Activated T-cell treated with anti-CD3 and anti-CD28 coated beads, Interleukin-2, amount 50 U/mL, for 48 hours (primary cell): Measurements from ENCODE around the gene IFNGR1.
"Not testable (repeated sequence)": the region's sequence is repeated elsewhere in the genome, so short reads cannot be mapped to it uniquely, and the experiment has no call there.

Experiments used
- DNase-seq, 2 experiments: peaks; one replicate each; pipeline ENCODE4 v3.0.0-alpha.2; 2020

Gene IFNGR1

DNA sequence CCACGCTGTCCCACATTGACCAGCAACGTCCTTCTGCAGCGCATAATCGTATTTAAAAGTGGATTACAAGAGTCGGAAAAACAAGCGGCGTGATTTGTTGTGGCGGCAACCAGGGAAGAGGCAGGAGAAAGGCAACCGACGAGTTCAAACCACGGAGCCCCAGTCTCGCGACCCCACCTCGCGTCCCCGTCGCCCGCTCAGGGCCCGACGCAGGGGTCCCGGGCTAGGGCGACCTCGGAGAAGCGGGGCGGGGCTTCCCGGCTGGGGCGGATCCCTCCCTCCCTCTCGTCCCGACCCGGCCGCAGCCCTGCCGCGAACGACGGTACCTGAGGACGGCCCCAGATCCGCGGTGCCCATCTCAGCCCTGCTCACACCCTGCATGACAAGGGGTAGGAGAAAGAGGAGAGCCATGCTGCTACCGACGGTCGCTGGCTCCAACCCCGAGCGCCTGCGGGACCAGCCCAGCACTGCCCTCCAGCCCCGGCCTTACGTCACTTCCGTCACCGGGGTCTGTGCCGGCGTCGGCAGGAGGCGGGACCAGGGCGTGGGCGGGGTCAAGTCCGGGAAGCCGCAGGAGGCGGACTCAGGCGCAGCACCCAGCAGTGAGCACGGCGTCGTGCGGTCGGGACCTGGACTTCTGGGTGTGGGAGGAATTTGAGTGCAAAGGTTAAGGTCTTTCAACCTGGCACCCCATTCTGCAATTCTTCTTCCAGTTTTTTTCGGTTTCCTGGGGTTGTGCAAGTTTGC, at the start of gene IFNGR1:
TSS of gene IFNGR1 (minus strand) at position 469 of the 747 bp plus-strand sequence. CDS start at position 411, 58 bp downstream.
- DNase-seq = peak; percentile 94 to 98

DNA sequence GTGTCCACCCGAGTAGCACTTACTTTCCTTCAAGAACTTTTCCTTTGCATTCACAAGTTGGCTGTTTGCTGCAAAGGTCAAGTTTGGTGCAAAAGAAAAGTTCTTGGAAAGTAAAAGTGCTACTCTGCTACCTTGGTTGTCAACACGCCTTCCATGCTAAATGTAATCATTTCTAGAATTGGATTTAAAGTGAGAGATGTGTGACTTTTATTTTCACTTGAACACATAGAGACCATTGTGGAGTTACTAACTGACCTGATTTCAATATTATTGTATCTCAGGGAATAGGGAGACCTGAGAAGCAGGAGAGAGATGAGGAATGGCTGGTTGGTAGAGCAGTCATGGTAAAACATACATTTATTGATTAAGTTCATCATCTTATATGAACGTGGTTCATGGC, 49.7 kb upstream of the IFNGR1 start:
- DNase-seq = no peak

GRCh38 chr6:137266309-137266586, 47.1 kb upstream of the IFNGR1 start:
- no peak for DNase-seq

DNA sequence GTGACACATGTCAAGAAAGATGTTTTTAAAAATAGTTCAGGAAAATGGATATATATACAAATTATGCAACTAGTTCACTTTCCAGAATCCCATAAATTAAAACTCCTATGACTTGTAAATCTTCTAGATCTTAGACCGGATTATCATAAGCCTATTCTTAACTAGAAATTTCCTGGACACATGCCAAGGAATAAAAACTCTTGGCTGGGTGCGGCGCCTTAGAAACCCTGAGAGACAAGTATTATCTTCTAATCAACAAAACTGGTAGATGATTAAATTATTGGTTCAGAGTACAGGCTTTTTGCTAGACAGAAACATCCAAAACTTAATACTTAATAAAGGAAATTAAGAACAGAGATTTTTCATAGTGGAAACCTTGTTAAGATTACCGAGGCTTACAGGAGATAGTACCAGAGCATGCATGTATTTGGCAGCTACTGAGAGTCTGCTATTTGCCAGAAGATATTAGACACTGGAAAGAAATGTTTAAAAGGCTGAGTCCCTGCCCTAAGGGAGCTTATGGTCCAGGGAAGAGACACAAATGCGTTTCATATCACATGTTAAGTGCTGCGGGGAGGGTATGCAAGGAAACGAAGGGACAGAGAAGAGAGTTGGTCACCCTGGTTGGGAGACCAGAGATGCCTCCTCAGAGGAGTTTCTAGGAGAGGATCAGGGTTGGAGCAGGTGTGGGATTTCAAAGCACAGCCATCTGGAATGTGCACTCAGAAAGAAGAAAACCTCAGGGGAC, 46.5 kb upstream of the IFNGR1 start:
- no peak for DNase-seq

GRCh38 chr6:137264311-137265075, 45.3 kb upstream of the IFNGR1 start:
- no peak for DNase-seq

DNA sequence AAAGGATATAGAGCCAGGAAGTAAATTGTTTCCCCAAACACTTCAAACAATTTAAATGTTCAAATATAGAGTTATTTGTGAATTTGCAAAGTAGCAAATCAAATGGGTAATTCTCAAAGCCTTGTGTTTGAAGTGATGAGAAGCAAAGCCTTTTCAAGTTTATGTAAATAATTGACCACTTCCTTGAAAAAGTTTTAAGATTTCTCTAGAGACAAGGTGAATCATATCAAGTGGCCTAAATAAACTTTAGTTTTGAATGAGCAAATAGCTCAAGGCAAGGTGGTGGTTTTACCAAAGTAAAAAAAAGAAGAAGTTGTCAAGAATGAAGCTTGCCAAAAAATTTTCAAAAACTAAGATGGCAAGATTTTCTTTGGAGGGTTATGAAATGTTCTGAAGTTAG, 42.6 kb upstream of the IFNGR1 start:
- no peak for DNase-seq

GRCh38 chr6:137261361-137261760, 42.2 kb upstream of the IFNGR1 start:
- DNase-seq = no peak

- DNase-seq = no peak
These were observed 41.0 kb upstream of the IFNGR1 start for GRCh38 chr6:137260217-137260616.

DNA sequence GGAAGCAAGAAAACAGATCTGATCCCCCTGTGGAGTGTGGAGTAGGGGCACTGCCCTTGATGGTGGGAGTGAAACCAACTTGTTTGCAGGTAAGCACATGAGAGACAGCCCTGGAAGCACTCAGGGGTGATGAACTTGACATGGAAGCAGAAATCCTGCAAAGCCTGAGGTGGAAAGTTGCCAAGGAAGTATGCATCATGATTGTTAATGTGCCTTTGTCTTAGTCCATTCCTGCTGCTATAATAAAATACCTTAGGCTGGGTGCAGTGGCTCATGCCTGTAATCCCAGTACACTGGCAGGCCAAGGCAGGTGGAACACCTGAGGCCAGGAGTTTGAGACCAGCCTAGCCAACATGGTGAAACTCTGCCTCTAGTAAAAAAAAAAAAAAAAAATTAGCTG, 40.2 kb upstream of the IFNGR1 start:
- DNase-seq = no peak

- no peak for DNase-seq
These were observed 39.0 kb upstream of the IFNGR1 start for GRCh38 chr6:137258170-137258569.

DNA sequence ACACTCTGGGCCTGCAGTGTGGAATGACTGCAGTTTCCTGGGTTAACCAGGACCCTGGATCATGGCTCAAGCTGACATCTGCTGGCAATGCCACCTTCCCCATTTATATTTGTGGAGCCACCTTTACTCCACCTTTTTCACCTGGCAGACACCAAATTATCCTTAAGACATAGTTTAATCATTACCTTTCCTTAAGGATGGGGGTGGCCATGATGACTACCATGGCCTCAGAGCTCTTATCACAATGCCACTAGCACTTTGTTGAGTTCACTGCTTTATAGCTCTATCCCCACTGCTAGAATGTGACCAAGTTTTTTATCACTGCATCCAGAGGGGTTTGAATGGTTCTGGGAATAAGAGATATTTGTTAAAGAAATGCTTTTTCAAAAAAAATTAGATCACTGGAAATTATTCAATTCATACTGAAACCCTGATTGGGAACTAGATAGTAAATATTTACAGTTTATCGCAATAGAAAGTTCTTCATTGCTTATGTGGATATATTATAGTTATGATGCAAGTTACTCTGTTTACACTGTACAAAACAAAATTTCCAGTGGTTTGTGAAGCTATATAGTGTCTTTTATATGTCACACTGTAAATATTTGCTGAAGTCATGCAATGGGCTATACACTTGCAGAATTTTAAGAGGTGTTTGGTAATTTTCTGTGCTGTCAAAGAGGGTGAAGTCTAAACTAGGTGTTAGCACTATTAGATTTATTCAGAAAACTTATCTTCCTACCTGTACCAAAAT, 37.3 kb upstream of the IFNGR1 start:
- no peak for DNase-seq

GRCh38 chr6:137254966-137255365, 35.8 kb upstream of the IFNGR1 start:
- no peak for DNase-seq

DNA sequence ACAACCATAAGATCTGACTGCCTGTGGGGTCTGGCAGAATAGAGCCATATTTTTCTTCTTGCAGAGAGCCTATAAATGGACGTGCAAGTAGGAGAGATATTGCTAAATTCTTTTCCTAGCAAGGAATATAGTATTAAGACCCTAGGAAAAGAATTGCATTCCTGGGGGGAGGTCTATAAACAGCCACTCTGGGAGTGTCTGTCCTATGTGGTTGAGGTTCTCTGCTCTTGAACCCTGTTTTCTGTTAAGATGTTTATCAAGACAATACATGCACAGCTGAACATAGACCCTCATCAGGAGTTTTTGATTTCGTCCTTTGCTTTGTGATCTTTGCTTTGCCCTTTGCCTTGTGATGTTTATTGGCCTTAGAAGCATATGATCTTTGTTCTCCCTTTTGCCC, 35.2 kb upstream of the IFNGR1 start:
- DNase-seq = not testable (repeated sequence)

GRCh38 chr6:137248702-137249101, 29.5 kb upstream of the IFNGR1 start:
- no peak for DNase-seq

- no peak for DNase-seq
These were observed 28.5 kb upstream of the IFNGR1 start for GRCh38 chr6:137247724-137248123.

DNA sequence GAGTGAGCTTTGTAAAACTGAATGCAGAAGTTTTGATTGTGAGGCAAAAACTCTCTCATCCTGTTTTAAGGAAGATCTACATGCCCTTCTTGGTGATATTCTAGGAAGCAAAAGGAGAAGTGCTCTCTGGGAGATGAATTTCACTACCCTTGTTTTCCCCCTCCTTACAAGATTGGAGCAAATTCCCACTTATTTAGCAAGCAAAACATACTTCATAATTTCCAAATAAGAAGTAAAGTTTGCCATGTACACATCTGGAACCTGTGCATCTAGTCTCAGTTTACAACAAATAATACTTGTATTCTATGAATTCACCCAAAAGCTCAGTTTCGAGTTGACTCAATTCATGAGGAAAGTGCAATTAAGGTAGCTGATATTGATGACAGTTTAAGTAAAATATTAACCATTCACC, 27.6 kb upstream of the IFNGR1 start:
- no peak for DNase-seq

- no peak for DNase-seq
These were observed 27.0 kb upstream of the IFNGR1 start for GRCh38 chr6:137246164-137246563.

DNA sequence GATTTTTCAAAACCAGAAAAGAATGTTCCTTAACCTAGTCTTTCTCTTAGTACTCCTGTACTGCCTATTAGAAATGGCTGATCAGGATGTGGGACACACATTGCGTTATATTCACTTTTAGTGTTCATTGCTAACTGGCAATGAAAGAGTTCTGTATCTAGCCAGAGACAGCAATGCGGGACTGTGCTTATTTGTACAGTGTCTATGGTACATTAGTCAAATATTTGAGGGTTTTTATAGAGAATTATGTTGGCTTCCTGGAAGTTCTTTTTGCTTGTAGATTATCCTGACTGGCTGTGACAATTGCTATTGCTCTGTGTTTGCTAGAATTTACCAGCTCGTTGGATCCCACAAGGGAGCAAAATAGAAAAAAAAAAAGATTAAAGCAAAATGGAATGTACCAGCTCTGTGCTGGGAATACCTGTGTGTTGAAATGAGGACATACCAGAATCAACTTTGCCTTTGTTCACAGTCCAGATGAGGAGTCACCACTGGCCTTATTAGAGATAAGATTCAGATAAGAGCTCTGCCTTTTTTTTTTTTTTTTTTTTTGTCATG, 22.4 kb upstream of the IFNGR1 start:
- no peak for DNase-seq

GRCh38 chr6:137240168-137240567, 21.0 kb upstream of the IFNGR1 start:
- no peak for DNase-seq

DNA sequence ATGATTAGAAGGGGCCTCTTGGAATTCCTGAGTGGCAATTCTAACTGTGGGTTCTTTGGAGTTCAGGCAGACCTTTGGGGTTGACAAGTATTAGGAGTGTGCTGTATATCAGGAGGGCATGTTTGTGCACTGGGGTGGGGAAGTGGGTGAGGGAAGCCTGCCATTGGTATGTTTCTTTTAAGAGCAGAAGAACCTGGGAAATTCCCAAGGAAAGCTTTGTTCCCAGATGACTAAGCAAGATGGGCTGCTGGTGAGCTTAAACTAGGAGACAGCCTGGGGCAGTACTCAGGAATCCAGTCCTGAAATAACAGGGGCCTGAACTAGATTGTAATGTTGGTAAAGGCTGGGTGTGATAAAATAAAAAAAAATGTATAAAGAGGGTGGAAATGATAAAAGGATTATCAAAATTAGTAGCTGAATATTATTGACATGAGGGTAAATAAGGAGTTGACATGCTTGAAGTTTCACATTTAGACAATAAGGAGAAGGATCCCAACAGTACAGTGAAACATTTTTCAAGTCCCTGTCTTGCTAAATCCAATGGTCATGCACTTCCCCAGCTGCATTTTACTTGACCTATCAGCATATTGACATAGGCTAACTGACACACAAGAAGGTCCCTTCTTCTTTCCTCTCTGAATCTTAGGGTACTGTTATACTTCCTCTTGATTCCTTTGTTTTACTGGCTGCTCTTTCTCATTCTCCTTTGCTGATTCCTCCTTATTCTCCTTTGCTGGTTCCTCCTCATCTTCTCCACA, 18.4 kb upstream of the IFNGR1 start:
- DNase-seq = no peak

DNA sequence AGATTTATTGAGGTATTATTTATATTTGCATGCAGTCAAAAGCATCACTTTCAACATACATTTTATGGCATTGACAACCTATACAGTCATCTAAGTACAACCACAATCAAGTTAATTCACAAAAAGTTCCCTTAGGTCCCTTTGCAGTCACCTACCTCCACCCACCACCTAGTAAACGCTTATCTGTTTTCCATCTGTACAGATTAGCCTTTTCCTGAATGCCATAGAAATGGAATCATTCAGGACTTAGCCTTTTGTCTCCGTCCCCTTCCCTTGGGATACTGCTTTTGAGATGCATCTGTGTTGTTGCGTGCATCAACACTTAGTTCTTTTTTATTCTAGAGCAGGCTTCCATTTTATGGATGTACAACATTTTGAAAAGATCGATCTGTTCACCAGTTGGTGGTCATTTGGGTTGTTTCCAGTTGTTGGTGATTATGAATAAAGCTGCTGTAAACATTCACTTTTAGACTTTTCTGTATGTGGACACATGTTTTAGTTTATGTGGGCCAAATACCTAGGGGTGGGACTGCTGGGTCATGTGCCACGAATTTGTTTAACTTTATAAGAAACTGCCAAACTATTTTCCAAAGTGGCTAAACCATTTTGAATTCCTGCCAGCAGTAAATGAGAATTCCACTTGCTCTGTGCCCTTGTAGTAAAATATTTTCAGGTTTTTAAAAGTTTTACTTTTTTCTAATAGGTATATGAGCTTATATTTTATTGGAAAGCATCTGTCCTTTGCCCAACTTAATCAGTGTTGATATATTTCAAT, 17.6 kb upstream of the IFNGR1 start:
- DNase-seq = no peak
